Breast epithelium (tissue), 4 donors: ENCODE results near the gene NLK. TPM values are rescaled to one million over a fixed set of nuclear protein-coding genes. Genes with fewer than 3 reads are reported as not detected.
"Not testable (repeated sequence)": the region's sequence is repeated elsewhere in the genome, so short reads cannot be mapped to it uniquely, and the experiment has no call there.

Experiments used
- DNase-seq, 2 donors: peaks; one replicate each; pipeline ENCODE4 v3.0.0-alpha.2; 2019; ENCODE audit warnings: low spot score in 2 of 2
- H3K27ac ChIP-seq, 2 donors: fragments of 200-600 bp; sonication (generic) in 1 of 2; one replicate each; pipeline ENCODE4 v1.5.1; 2016 to 2019; ENCODE audit warnings: mild to moderate bottlenecking in 1 of 2
- H3K27me3 ChIP-seq, 2 donors: fragments of 200-600 bp; sonication (generic) in 1 of 2; one replicate each; pipeline versions ENCODE4 v1.5.1 to v1.6.0; 2017 to 2019; ENCODE audit warnings: control low read depth in 1 of 2, mild to moderate bottlenecking in 1 of 2
- H3K36me3 ChIP-seq: fragments of 200-600 bp; one replicate; pipeline ENCODE4 v1.5.1; 2019
- H3K4me1 ChIP-seq, 2 donors: fragments of 200-600 bp; sonication (generic); one replicate each; pipeline ENCODE4 v1.5.1; 2016 to 2019; ENCODE audit warnings: control low read depth in 1 of 2
- H3K4me3 ChIP-seq, 3 donors: fragments of 200-600 bp; sonication (generic); 1 replicate in 2 of 3; 2 replicates in 1 of 3; pipeline ENCODE4 v1.5.1; 2016 to 2019; ENCODE audit warnings: mild to moderate bottlenecking in 3 of 3, moderate library complexity in 2 of 3
- H3K9me3 ChIP-seq, 2 donors: fragments of 200-600 bp; sonication (generic) in 1 of 2; one replicate each; pipeline ENCODE4 v1.5.1; 2016 to 2019; ENCODE audit warnings: control low read depth in 1 of 2
- CTCF ChIP-seq, 3 donors: fragments of 450-650 bp; IDR thresholded peaks; one replicate each; pipeline ENCODE4 v1.5.1; 2016 to 2017; ENCODE audit warnings: antibody characterized with exemption in 3 of 3, mild to moderate bottlenecking in 3 of 3, moderate library complexity in 3 of 3
- POLR2A ChIP-seq: fragments of 450-650 bp; IDR thresholded peaks from one replicate; pipeline ENCODE4 v1.6.1; 2016; ENCODE audit warnings: antibody characterized with exemption, mild to moderate bottlenecking, moderate library complexity
- POLR2AphosphoS5 ChIP-seq, 3 donors: sonication (generic); formaldehyde crosslinking; IDR thresholded peaks; one replicate each; pipeline ENCODE4 v1.6.1; 2017; ENCODE audit warnings: antibody characterized with exemption in 3 of 3
- intact Hi-C: fragments of 100-400 bp; cut with DNase I; formaldehyde crosslinking; loops from one replicate; pipeline ENCODE4 v1.15.1; 2023; ENCODE audit warnings: low total_unique reads
- total RNA-seq, 3 donors: library from RNA; depleted of rRNA; stranded (reverse); fragments of >200 nt; gene quantifications; one replicate each; pipeline ENCODE4 v1.1.0, GENCODE V29; 2016

The NLK gene
- total RNA-seq, 3 donors from 2014 or later, result 19.8 to 35.1 (median 27.5) TPM

- no peak overlapping the region for H3K27ac ChIP-seq
- no peak for DNase-seq
- H3K9me3 ChIP-seq, result no peaks in the 10 kb centered on the region
- no peaks in the 10 kb centered on the region for H3K4me1 ChIP-seq
- intact Hi-C loops, result no loop called here
- H3K4me3 ChIP-seq, result no peak overlapping the region
- H3K36me3 ChIP-seq, result no peaks in the 10 kb centered on the region
- H3K27me3 ChIP-seq, result no peaks in the 10 kb centered on the region
- TF ChIP-seq POLR2AphosphoS5 (IDR thresholded peaks at IDR 0.05), result no peak
- no peak for TF ChIP-seq CTCF (IDR thresholded peaks at IDR 0.05)
- no peak for TF ChIP-seq POLR2A
Observed at GRCh38 chr17:27996202-27997043, 46.1 kb upstream of the NLK start.

GRCh38 chr17:27997044-27997401 lies 45.5 kb upstream of the NLK start:
- no peak for DNase-seq
- intact Hi-C loops, result no loop called here
- no peaks in the 10 kb centered on the region for H3K36me3 ChIP-seq

GRCh38 chr17:27997522-27997921 lies 45.0 kb upstream of the NLK start:
- H3K9me3 ChIP-seq, result no peaks in the 10 kb centered on the region
- no peaks in the 10 kb centered on the region for H3K27me3 ChIP-seq
- no peak overlapping the region for H3K4me3 ChIP-seq
- DNase-seq, result no peak
- TF ChIP-seq POLR2AphosphoS5 (IDR thresholded peaks at IDR 0.05), result no peak
- no peak for TF ChIP-seq POLR2A
- TF ChIP-seq CTCF (IDR thresholded peaks at IDR 0.05), result no peak
- H3K36me3 ChIP-seq, result no peaks in the 10 kb centered on the region
- H3K27ac ChIP-seq, result no peak overlapping the region
- intact Hi-C loops, result no loop called here
- H3K4me1 ChIP-seq, result no peaks in the 10 kb centered on the region

More at GRCh38 chr17:27997044-27997401, 45.5 kb upstream of the NLK start:
- Histone ChIP-seq H3K4me1 (no peaks in the 10 kb centered on the region), H3K27me3 (no peaks in the 10 kb centered on the region), H3K27ac (no peak overlapping the region), H3K4me3 (no peak overlapping the region), H3K9me3 (no peaks in the 10 kb centered on the region)
- TF ChIP-seq POLR2A (no peak), CTCF (IDR thresholded peaks at IDR 0.05) (no peak), POLR2AphosphoS5 (IDR thresholded peaks at IDR 0.05) (no peak)

- Histone ChIP-seq H3K27me3 (no peaks in the 10 kb centered on the region), H3K9me3 (no peaks in the 10 kb centered on the region), H3K27ac (no peak overlapping the region), H3K36me3 (no peaks in the 10 kb centered on the region), H3K4me3 (no peak overlapping the region), H3K4me1 (no peaks in the 10 kb centered on the region)
- intact Hi-C loops, result no loop called here
- no peak for DNase-seq
- TF ChIP-seq POLR2AphosphoS5 (IDR thresholded peaks at IDR 0.05) (no peak), POLR2A (no peak), CTCF (IDR thresholded peaks at IDR 0.05) (no peak)
Observed at GRCh38 chr17:28001149-28001548, 41.3 kb upstream of the NLK start.

GRCh38 chr17:28004344-28004743 lies 38.1 kb upstream of the NLK start:
- no peak for DNase-seq
- TF ChIP-seq POLR2A (no peak), POLR2AphosphoS5 (IDR thresholded peaks at IDR 0.05) (no peak), CTCF (IDR thresholded peaks at IDR 0.05) (no peak)
- Histone ChIP-seq H3K27ac (no peak overlapping the region), H3K27me3 (no peaks in the 10 kb centered on the region), H3K36me3 (no peaks in the 10 kb centered on the region), H3K9me3 (no peaks in the 10 kb centered on the region), H3K4me3 (no peak overlapping the region), H3K4me1 (no peaks in the 10 kb centered on the region)
- intact Hi-C loops, result no loop called here

- H3K27me3 ChIP-seq, DNase-seq, H3K9me3 ChIP-seq, intact Hi-C loops, H3K27ac ChIP-seq, H3K4me3 ChIP-seq, H3K4me1 ChIP-seq, H3K36me3 ChIP-seq: not testable (repeated sequence)
Observed at GRCh38 chr17:28007925-28008324, 34.6 kb upstream of the NLK start.
